HG03520 (cell line): ENCODE results near the gene RRM2.

Experiments
- ATAC-seq: cut with Tn5 transposase; IDR thresholded peaks from one replicate; pipeline ENCODE4 v1.9.1; 2021; ENCODE audit warnings: mild to moderate bottlenecking, moderate library complexity; ENCODE audit not compliant: unreplicated experiment

The RRM2 gene

GRCh38 chr2:10150436-10150835 lies 27.9 kb downstream of the RRM2 start:
- ATAC-seq: no peak

- ATAC-seq: no peak
Measured at GRCh38 chr2:10151462-10151861, 28.9 kb downstream of the RRM2 start.

GRCh38 chr2:10157293-10157692 lies 34.8 kb downstream of the RRM2 start:
- ATAC-seq: no peak

GRCh38 chr2:10158681-10159080 lies 36.1 kb downstream of the RRM2 start:
- ATAC-seq: no peak

GRCh38 chr2:10159086-10159485 lies 36.5 kb downstream of the RRM2 start:
- no peak for ATAC-seq

- ATAC-seq: no peak
Measured at GRCh38 chr2:10159581-10160131, 37.1 kb downstream of the RRM2 start.

- ATAC-seq: no peak
Measured at GRCh38 chr2:10160203-10160955, 37.8 kb downstream of the RRM2 start.

- ATAC-seq: no peak
Measured at GRCh38 chr2:10161206-10161931, 38.8 kb downstream of the RRM2 start.

- ATAC-seq: no peak
Measured at GRCh38 chr2:10161961-10162441, 39.5 kb downstream of the RRM2 start.

GRCh38 chr2:10162586-10163497 lies 40.3 kb downstream of the RRM2 start:
- no peak for ATAC-seq

GRCh38 chr2:10163498-10164486 lies 41.3 kb downstream of the RRM2 start:
- ATAC-seq: no peak

GRCh38 chr2:10164601-10165000 lies 42.1 kb downstream of the RRM2 start:
- ATAC-seq: no peak

GRCh38 chr2:10165282-10165681 lies 42.7 kb downstream of the RRM2 start:
- no peak for ATAC-seq

- no peak for ATAC-seq
Measured at GRCh38 chr2:10165861-10166675, 43.5 kb downstream of the RRM2 start.

GRCh38 chr2:10166676-10167292 lies 44.2 kb downstream of the RRM2 start:
- no peak for ATAC-seq

GRCh38 chr2:10167316-10167715 lies 44.8 kb downstream of the RRM2 start:
- no peak for ATAC-seq

GRCh38 chr2:10168221-10168620 lies 45.7 kb downstream of the RRM2 start:
- no peak for ATAC-seq

GRCh38 chr2:10169053-10169578 lies 46.6 kb downstream of the RRM2 start:
- no peak for ATAC-seq
